ENCODE results near the gene ZNF189.

ZNF189 gene

DNA sequence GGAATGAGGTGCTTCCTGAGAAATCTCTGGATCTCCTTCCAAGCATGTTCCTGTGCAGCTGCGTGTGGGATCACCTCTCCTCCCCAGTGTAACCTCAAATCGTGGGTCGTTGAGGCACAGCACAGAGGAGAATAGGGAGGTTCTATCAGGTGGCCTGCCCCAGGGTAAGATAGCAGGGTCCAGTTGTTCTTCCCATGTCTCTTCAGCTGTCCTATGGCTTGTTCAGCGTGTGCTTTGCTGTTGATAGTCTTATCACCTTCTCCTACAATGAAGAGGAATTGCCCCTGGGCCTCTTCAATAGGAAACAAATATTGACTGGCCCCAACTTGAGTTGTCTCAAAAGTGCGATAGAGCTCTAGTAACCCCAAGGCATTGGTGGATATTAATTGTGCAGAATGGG, 36.2 kb upstream of the ZNF189 start:
- H3K4me1 ChIP-seq (ENCODE audit: control insufficient read depth in 5 of 5, insufficient read depth in 5 of 5, low read length in 5 of 5), result no peaks in the 10 kb centered on the region
- H3K4me3 ChIP-seq (ENCODE audit: low read depth in 1 of 5, low read length in 5 of 5), result no peak overlapping the region
- H3K9me3 ChIP-seq (ENCODE audit: control insufficient read depth in 5 of 5, low read length in 5 of 5), result no peaks in the 10 kb centered on the region
- H3K9ac ChIP-seq (ENCODE audit: low read length in 5 of 5), result no peak overlapping the region
- H3K27me3 ChIP-seq (ENCODE audit: control insufficient read depth in 5 of 5, insufficient read depth in 4 of 5, low read length in 5 of 5), result no peaks in the 10 kb centered on the region
- no peaks in the 10 kb centered on the region for H3K36me3 ChIP-seq (ENCODE audit: control insufficient read depth in 5 of 5, insufficient read depth in 5 of 5, low read length in 5 of 5)
- H3K27ac ChIP-seq (ENCODE audit: low read depth, low read length), result no peak overlapping the region

DNA sequence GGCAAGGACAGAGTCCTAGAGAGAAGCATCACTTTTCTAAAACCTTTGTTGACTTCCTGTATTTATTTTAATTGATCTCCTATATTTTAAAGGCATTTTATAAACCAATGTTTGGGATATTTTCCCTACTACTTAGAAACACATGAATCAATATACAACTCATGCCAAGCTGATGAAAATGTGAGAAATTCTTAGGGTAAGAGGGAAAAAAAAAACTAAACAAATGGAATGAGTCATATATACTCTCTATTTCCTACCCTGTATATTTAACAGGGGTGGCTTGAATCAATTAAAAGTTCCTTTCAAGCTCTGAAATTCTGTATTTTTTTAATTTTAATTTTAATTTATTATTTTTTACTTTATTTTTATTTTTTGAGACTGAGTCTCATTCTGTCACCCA, 33.5 kb upstream of the ZNF189 start:
- no peak overlapping the region for H3K4me3 ChIP-seq (ENCODE audit: low read depth in 1 of 5, low read length in 5 of 5)
- no peak overlapping the region for H3K9ac ChIP-seq (ENCODE audit: low read length in 5 of 5)
- no peaks in the 10 kb centered on the region for H3K36me3 ChIP-seq (ENCODE audit: control insufficient read depth in 5 of 5, insufficient read depth in 5 of 5, low read length in 5 of 5)
- H3K27ac ChIP-seq (ENCODE audit: low read depth, low read length), result no peak overlapping the region
- no peaks in the 10 kb centered on the region for H3K27me3 ChIP-seq (ENCODE audit: control insufficient read depth in 5 of 5, insufficient read depth in 4 of 5, low read length in 5 of 5)
- no peaks in the 10 kb centered on the region for H3K4me1 ChIP-seq (ENCODE audit: control insufficient read depth in 5 of 5, insufficient read depth in 5 of 5, low read length in 5 of 5)
- H3K9me3 ChIP-seq (ENCODE audit: control insufficient read depth in 5 of 5, low read length in 5 of 5), result no peaks in the 10 kb centered on the region

DNA sequence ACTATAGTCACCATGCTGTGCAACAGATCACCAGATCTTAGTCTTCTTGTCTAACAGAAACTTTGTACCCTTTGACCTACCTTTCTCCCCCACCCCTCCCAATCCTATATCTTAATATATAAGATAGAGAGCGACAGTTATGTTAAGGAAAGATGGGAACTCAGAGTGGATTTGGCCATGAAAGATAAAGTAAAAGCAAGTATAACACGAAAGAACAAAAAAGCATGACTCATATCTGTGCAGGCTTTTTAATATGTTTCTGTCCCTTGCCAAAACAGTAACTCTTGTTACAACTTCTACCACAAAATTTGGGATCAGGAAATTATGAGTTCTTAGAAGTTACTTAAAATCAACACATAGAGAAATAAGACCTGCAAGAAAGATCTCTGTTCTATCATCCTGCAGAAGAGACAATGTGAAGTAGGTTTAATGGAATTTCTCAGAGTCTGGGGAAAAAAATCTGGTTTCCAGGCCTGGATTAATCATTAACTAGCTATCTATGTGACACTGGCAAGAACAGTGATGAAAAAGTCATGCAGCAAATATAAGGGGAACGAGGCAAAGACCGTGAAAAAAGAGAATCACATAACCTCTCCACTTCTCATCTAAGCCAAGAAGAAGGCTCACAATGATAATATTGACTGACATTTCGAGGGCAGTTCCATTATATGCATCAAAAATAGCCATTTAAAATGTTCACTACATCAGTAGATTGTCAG, 32.5 kb upstream of the ZNF189 start:
- Histone ChIP-seq H3K9me3 (ENCODE audit: control insufficient read depth in 5 of 5, low read length in 5 of 5) (no peaks in the 10 kb centered on the region), H3K4me3 (ENCODE audit: low read depth in 1 of 5, low read length in 5 of 5) (no peak overlapping the region), H3K27me3 (ENCODE audit: control insufficient read depth in 5 of 5, insufficient read depth in 4 of 5, low read length in 5 of 5) (no peaks in the 10 kb centered on the region), H3K36me3 (ENCODE audit: control insufficient read depth in 5 of 5, insufficient read depth in 5 of 5, low read length in 5 of 5) (no peaks in the 10 kb centered on the region), H3K9ac (ENCODE audit: low read length in 5 of 5) (no peak overlapping the region), H3K27ac (ENCODE audit: low read depth, low read length) (no peak overlapping the region), H3K4me1 (ENCODE audit: control insufficient read depth in 5 of 5, insufficient read depth in 5 of 5, low read length in 5 of 5) (no peaks in the 10 kb centered on the region)

DNA sequence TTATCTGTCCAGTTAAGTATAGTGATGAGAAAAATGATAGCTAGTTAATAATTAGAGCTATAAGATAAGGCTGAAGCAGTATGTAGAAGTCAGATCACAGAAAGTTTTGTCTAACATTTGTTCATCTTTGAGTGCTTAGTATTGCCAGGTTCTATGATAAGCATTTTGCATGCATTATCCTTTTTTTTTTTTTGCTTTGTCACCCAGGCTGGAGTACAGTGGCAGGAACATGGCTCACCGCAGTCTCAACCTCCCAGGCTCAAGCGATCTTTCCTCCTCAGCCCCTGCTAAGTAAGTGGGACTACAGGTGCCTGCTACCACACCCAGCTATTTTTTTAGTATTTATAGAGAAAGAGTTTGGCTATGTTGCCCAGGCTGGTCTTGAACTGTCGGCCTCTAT, 31.3 kb upstream of the ZNF189 start:
- H3K36me3 ChIP-seq (ENCODE audit: control insufficient read depth in 5 of 5, insufficient read depth in 5 of 5, low read length in 5 of 5), result no peaks in the 10 kb centered on the region
- no peak overlapping the region for H3K9ac ChIP-seq (ENCODE audit: low read length in 5 of 5)
- H3K27ac ChIP-seq (ENCODE audit: low read depth, low read length), result no peak overlapping the region
- peaks cover 0 to 2% (median 0%) of the 10 kb centered on the region in 5 donors for H3K9me3 ChIP-seq (ENCODE audit: control insufficient read depth in 5 of 5, low read length in 5 of 5)
- no peaks in the 10 kb centered on the region for H3K4me1 ChIP-seq (ENCODE audit: control insufficient read depth in 5 of 5, insufficient read depth in 5 of 5, low read length in 5 of 5)
- H3K4me3 ChIP-seq (ENCODE audit: low read depth in 1 of 5, low read length in 5 of 5), result no peak overlapping the region
- H3K27me3 ChIP-seq (ENCODE audit: control insufficient read depth in 5 of 5, insufficient read depth in 4 of 5, low read length in 5 of 5), result no peaks in the 10 kb centered on the region

GRCh38 chr9:101369286-101369685, 29.4 kb upstream of the ZNF189 start:
- Histone ChIP-seq H3K4me1 (ENCODE audit: control insufficient read depth in 5 of 5, insufficient read depth in 5 of 5, low read length in 5 of 5) (no peaks in the 10 kb centered on the region), H3K27me3 (ENCODE audit: control insufficient read depth in 5 of 5, insufficient read depth in 4 of 5, low read length in 5 of 5) (peaks cover 0 to 2% (median 0%) of the 10 kb centered on the region in 5 donors), H3K4me3 (ENCODE audit: low read depth in 1 of 5, low read length in 5 of 5) (no peak overlapping the region), H3K36me3 (ENCODE audit: control insufficient read depth in 5 of 5, insufficient read depth in 5 of 5, low read length in 5 of 5) (no peaks in the 10 kb centered on the region), H3K9me3 (ENCODE audit: control insufficient read depth in 5 of 5, low read length in 5 of 5) (peaks cover 0 to 2% (median 0%) of the 10 kb centered on the region in 5 donors), H3K27ac (ENCODE audit: low read depth, low read length) (no peak overlapping the region), H3K9ac (ENCODE audit: low read length in 5 of 5) (no peak overlapping the region)

DNA sequence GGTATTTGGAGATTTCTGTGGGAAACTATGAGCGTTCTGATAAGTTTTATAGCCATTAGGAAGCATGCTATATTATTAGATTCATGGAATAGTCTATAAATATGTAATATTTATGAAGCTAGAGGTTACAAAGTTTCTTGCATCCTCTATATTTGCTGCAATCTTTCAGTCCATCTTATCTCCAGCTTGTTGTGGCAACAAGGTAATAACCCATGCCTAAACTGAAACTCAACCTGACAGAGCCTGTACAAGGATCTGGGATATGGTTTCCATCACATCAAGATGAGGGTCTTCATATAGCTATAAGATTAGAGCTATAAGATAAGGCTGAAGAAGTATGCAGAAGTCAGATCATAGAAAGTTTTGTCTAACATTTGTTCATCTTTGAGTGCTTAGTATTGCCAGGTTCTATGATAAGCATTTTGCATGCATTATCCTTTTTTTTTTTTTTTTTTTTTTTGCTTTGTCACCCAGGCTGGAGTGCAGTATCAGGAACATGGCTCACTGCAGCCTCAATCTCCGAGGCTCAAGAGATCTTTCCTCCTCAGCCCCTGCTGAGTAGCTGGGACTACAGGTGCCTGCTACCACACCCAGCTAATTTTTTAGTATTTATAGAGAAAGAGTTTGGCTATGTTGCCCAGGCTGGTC, 28.6 kb upstream of the ZNF189 start:
- H3K4me1 ChIP-seq (ENCODE audit: control insufficient read depth in 5 of 5, insufficient read depth in 5 of 5, low read length in 5 of 5), result no peaks in the 10 kb centered on the region

GRCh38 chr9:101371813-101372212, 26.8 kb upstream of the ZNF189 start:
- Histone ChIP-seq H3K4me1 (ENCODE audit: control insufficient read depth in 5 of 5, insufficient read depth in 5 of 5, low read length in 5 of 5) (no peaks in the 10 kb centered on the region), H3K9ac (ENCODE audit: low read length in 5 of 5) (no peak overlapping the region), H3K27ac (ENCODE audit: low read depth, low read length) (no peak overlapping the region), H3K36me3 (ENCODE audit: control insufficient read depth in 5 of 5, insufficient read depth in 5 of 5, low read length in 5 of 5) (no peaks in the 10 kb centered on the region), H3K27me3 (ENCODE audit: control insufficient read depth in 5 of 5, insufficient read depth in 4 of 5, low read length in 5 of 5) (peaks cover 0 to 2% (median 0%) of the 10 kb centered on the region in 5 donors), H3K9me3 (ENCODE audit: control insufficient read depth in 5 of 5, low read length in 5 of 5) (peaks cover 0 to 2% (median 0%) of the 10 kb centered on the region in 5 donors), H3K4me3 (ENCODE audit: low read depth in 1 of 5, low read length in 5 of 5) (no peak overlapping the region)

More for the DNA sequence above, 28.6 kb upstream of the ZNF189 start:
- Histone ChIP-seq H3K27ac (ENCODE audit: low read depth, low read length) (no peak overlapping the region), H3K27me3 (ENCODE audit: control insufficient read depth in 5 of 5, insufficient read depth in 4 of 5, low read length in 5 of 5) (peaks cover 0 to 2% (median 0%) of the 10 kb centered on the region in 5 donors), H3K9me3 (ENCODE audit: control insufficient read depth in 5 of 5, low read length in 5 of 5) (peaks cover 0 to 2% (median 0%) of the 10 kb centered on the region in 5 donors), H3K9ac (ENCODE audit: low read length in 5 of 5) (no peak overlapping the region), H3K36me3 (ENCODE audit: control insufficient read depth in 5 of 5, insufficient read depth in 5 of 5, low read length in 5 of 5) (no peaks in the 10 kb centered on the region), H3K4me3 (ENCODE audit: low read depth in 1 of 5, low read length in 5 of 5) (no peak overlapping the region)

GRCh38 chr9:101372327-101373118, 26.1 kb upstream of the ZNF189 start:
- H3K36me3 ChIP-seq (ENCODE audit: control insufficient read depth in 5 of 5, insufficient read depth in 5 of 5, low read length in 5 of 5), result no peaks in the 10 kb centered on the region
- H3K9ac ChIP-seq (ENCODE audit: low read length in 5 of 5), result no peak overlapping the region

GRCh38 chr9:101375546-101375945, 23.1 kb upstream of the ZNF189 start:
- H3K36me3 ChIP-seq (ENCODE audit: control insufficient read depth in 5 of 5, insufficient read depth in 5 of 5, low read length in 5 of 5), result no peaks in the 10 kb centered on the region
- peaks cover 0 to 2% (median 0%) of the 10 kb centered on the region in 5 donors for H3K27me3 ChIP-seq (ENCODE audit: control insufficient read depth in 5 of 5, insufficient read depth in 4 of 5, low read length in 5 of 5)
- no peak overlapping the region for H3K4me3 ChIP-seq (ENCODE audit: low read depth in 1 of 5, low read length in 5 of 5)
- H3K27ac ChIP-seq (ENCODE audit: low read depth, low read length), result no peak overlapping the region
- H3K4me1 ChIP-seq (ENCODE audit: control insufficient read depth in 5 of 5, insufficient read depth in 5 of 5, low read length in 5 of 5), result no peaks in the 10 kb centered on the region
- H3K9me3 ChIP-seq (ENCODE audit: control insufficient read depth in 5 of 5, low read length in 5 of 5), result peaks cover 0 to 2% (median 0%) of the 10 kb centered on the region in 5 donors
- no peak overlapping the region for H3K9ac ChIP-seq (ENCODE audit: low read length in 5 of 5)

More at GRCh38 chr9:101372327-101373118, 26.1 kb upstream of the ZNF189 start:
- Histone ChIP-seq H3K4me3 (ENCODE audit: low read depth in 1 of 5, low read length in 5 of 5) (no peak overlapping the region), H3K27me3 (ENCODE audit: control insufficient read depth in 5 of 5, insufficient read depth in 4 of 5, low read length in 5 of 5) (peaks cover 0 to 2% (median 0%) of the 10 kb centered on the region in 5 donors), H3K27ac (ENCODE audit: low read depth, low read length) (no peak overlapping the region), H3K9me3 (ENCODE audit: control insufficient read depth in 5 of 5, low read length in 5 of 5) (peaks cover 0 to 2% (median 0%) of the 10 kb centered on the region in 5 donors), H3K4me1 (ENCODE audit: control insufficient read depth in 5 of 5, insufficient read depth in 5 of 5, low read length in 5 of 5) (no peaks in the 10 kb centered on the region)

Data from subcutaneous abdominal adipose tissue (tissue), 5 donors.